Chondrocyte (in vitro differentiated cells): ENCODE data around the gene TBC1D4. TPM values are rescaled to one million over a fixed set of nuclear protein-coding genes. Genes with fewer than 3 reads are reported as not detected.

Source experiments
- DNase-seq: peaks from one replicate; pipeline ENCODE4 v3.0.0; 2021; ENCODE audit warnings: mixed read lengths, low spot score
- H3K27ac Mint-ChIP-seq: one replicate; pipeline ENCODE4 v1.8.0; 2021; ENCODE audit warnings: mild to moderate bottlenecking, moderate library complexity, mixed read lengths; ENCODE audit not compliant: unreplicated experiment
- H3K27me3 Mint-ChIP-seq: 2 replicates; pipeline ENCODE4 v1.8.0; 2021; ENCODE audit warnings: low read depth, mixed read lengths
- H3K36me3 Mint-ChIP-seq: 2 replicates; pipeline ENCODE4 v1.8.0; 2021; ENCODE audit warnings: low read depth, mixed read lengths
- H3K4me1 Mint-ChIP-seq: 2 replicates; pipeline ENCODE4 v1.8.0; 2021; ENCODE audit warnings: low read depth, mild to moderate bottlenecking, mixed read lengths
- H3K4me3 Mint-ChIP-seq: one replicate; pipeline ENCODE4 v1.8.0; 2021; ENCODE audit warnings: mild to moderate bottlenecking, moderate library complexity, mixed read lengths; ENCODE audit not compliant: unreplicated experiment
- H3K9me3 Mint-ChIP-seq: 2 replicates; pipeline ENCODE4 v1.8.0; 2021; ENCODE audit warnings: low read depth, mixed read lengths
- CTCF ChIP-seq: fragments of 200-600 bp; sonication (generic); IDR thresholded peaks from 2 replicates; pipeline ENCODE4 v1.5.0; 2021; ENCODE audit warnings: antibody characterized with exemption, mild to moderate bottlenecking, moderate library complexity
- total RNA-seq: library from RNA; stranded (reverse); gene quantifications from 3 replicates; pipeline ENCODE4 v1.2.1, GENCODE V29; 2021

The TBC1D4 gene
- total RNA-seq, 1 donor from 2014 or later, result 5.7 TPM

GRCh38 chr13:75430436-75431209 is 51.3 kb downstream of the TBC1D4 start:
- Mint-ChIP-seq H3K27me3 (no peaks in the 10 kb centered on the region), H3K4me3 (no peak overlapping the region), H3K36me3 (no peaks in the 10 kb centered on the region), H3K27ac (no peak overlapping the region), H3K9me3 (peaks cover 3% of the 10 kb centered on the region), H3K4me1 (peaks cover 11% of the 10 kb centered on the region)
- TF ChIP-seq CTCF, result no peak
- no peak for DNase-seq

GRCh38 chr13:75426421-75426820 is 55.5 kb downstream of the TBC1D4 start:
- DNase-seq, result no peak
- no peak for TF ChIP-seq CTCF
- Mint-ChIP-seq H3K27ac (no peak overlapping the region), H3K4me3 (no peak overlapping the region), H3K4me1 (no peaks in the 10 kb centered on the region), H3K27me3 (no peaks in the 10 kb centered on the region), H3K9me3 (no peaks in the 10 kb centered on the region), H3K36me3 (no peaks in the 10 kb centered on the region)

- Mint-ChIP-seq H3K27ac (no peak overlapping the region), H3K9me3 (no peaks in the 10 kb centered on the region), H3K36me3 (no peaks in the 10 kb centered on the region), H3K27me3 (no peaks in the 10 kb centered on the region), H3K4me3 (no peak overlapping the region), H3K4me1 (no peaks in the 10 kb centered on the region)
- DNase-seq, result no peak
- no peak for TF ChIP-seq CTCF
Measured at GRCh38 chr13:75425216-75426009, 56.6 kb downstream of the TBC1D4 start.

- H3K4me3 Mint-ChIP-seq, result no peak overlapping the region
- H3K27ac Mint-ChIP-seq, result no peak overlapping the region
Measured at GRCh38 chr13:75423946-75424345, 58.0 kb downstream of the TBC1D4 start.

More at GRCh38 chr13:75423946-75424345, 58.0 kb downstream of the TBC1D4 start:
- Mint-ChIP-seq H3K27me3 (no peaks in the 10 kb centered on the region), H3K4me1 (peaks cover 3% of the 10 kb centered on the region), H3K36me3 (no peaks in the 10 kb centered on the region), H3K9me3 (no peaks in the 10 kb centered on the region)
- TF ChIP-seq CTCF, result no peak
- no peak for DNase-seq
